ENCODE results near the gene PRKCB. TPM values are rescaled to one million over a fixed set of nuclear protein-coding genes. Genes with fewer than 3 reads are reported as not detected.
A peak's percentile ranks its signal among the peaks of the same experiment; 100 is the strongest.
"Not testable (repeated sequence)": the region's sequence is repeated elsewhere in the genome, so short reads cannot be mapped to it uniquely, and the experiment has no call there.

Gene PRKCB
- total RNA-seq, 1 donor from 2014 or later, result 12.7 TPM

DNA sequence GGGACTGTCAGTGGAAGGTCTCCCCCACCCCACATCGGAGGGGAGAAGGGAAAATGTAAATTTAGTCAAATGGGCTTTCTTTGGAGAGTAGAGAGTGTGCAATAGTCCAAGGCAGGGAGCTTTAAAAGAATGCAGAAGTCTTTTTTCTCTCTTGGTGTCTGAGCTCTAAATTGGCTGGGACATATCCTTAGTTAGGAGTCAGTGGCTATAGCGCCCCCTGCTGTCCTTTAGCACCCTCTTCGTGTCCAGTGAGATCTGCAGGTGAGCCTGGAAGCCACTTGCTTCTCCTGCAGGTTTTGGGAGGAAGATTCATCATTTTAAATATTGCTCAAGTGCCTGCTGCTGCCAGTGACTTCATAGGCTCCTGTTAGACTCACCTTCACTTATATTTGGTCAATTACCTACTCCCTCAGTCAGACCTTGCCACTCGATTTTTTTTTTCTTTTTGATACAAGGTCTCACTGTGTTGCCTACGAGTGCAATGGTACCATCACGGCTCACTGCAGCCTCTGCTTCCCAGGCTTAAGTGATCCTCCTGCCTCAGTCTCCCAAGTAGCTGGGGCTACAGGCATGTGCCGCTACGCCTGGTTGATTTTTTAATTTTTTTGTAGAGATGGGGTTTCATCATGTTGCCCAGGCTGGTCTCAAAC, 174.8 kb downstream of the PRKCB start:
- intact Hi-C loops (cut with DNase I), result no loop called here
- DNase-seq (ENCODE audit: low spot score), result peak; percentile 83
- peak; percentile 70 for ATAC-seq

DNA sequence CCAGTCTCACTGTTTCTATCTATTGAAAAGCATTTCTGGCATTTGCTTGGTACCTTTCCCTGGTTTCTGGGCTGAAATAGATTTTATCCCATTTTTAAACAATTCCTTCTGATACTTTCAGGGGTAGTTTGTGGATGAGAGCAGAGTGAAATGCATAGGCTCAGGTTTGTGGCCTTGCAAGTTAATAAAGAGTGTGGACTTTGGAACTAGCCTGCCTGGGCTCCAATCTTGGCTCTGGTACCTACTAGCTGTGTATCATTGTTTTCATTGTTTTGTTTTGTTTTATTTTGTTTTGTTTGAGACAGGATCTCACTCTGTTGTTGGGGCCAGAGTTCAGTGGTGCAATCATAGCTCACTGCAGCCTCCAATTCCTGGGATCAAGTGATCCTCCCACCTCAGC, 175.5 kb downstream of the PRKCB start:
- no peak for DNase-seq (ENCODE audit: low spot score)
- no peak for ATAC-seq
- intact Hi-C loops (cut with DNase I), result no loop called here

DNA sequence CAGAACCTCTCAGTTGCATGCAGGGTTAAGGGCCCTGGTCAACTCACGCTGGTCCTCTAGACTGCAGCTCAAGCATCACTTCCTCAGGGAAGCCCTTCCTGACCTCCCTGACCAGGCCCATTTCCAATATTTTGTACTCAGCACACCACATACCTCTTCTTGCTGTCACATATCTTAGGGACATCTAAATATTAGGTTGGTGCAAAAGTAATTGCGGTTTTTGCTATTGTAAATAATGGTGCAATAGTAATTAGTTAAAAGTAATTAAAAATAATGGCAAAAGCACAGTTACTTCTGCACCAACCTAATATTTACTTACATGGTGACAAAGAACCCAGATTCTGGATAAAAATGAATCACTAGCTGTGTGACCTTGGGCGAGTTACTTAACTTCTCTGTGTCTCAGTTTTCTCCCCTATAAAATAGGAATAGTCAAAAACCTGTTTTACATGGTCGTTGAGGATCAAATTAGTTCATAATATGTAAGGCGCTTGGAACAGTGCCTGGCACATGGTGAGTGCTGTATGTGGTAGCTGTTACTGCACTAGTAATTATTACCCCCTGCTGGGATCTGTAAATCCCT, 177.4 kb downstream of the PRKCB start:
- ATAC-seq, result no peak
- DNase-seq (ENCODE audit: low spot score), result no peak
- intact Hi-C loops (cut with DNase I), result no loop called here

DNA sequence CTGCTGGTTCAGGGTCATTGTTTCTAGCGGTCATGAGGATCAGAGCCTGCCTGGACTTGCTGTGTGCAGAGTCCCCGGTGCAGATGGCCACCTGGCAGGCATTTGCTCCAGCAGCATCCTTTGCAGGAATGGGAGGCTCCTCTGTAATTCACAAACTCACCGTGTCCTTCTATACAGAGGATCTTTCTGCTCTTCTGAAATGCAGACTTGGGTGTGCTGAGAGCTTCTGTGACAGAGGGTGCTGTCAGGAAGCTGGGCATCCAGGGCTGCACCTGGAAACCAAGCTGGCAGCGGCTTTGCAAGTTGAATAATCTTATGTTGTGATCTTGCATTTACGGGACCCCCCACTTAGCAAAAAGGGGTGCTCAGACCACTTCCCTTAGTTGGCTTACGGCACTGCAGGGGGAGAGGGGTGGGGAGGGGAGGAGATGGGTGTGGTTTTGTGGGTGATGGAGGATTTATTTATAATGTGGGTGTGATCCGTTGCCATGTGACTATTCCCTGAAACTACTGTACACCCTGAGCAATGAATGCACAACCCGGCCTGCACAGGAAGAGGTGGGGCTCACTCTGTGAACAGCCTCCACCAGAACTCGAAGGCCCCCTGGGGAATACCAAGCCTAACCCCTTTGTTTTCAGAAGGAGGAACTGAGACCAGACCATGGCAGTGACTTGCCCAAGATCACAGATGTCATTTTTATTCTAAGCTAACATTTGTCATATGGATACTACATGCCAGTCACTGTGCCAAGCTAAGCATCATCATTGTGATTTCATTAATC, 178.3 kb downstream of the PRKCB start:
- intact Hi-C loops (cut with DNase I), result no loop called here
- no peak for DNase-seq (ENCODE audit: low spot score)
- no peak for ATAC-seq

DNA sequence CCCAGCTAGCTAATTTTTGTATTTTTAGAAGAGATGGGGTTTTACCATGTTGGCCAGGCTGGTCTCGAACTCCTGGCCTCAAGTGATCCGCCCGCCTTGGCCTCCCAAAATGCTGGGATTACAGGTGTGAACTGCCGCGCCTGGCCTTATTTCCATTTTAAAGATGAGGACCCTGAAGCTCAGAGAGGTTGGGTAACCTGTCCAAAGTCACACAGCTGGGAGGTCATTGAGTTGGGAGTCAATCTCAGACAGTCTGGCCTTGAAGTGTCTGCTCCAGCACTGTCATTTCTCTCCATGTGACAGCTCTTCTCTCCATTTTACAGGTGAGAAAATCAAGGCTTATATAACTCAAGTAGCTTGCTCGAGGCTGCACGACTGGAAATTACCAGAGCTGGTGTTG, 179.2 kb downstream of the PRKCB start:
- ATAC-seq; DNase-seq (ENCODE audit: low spot score); intact Hi-C loops (cut with DNase I): not testable (repeated sequence)

DNA sequence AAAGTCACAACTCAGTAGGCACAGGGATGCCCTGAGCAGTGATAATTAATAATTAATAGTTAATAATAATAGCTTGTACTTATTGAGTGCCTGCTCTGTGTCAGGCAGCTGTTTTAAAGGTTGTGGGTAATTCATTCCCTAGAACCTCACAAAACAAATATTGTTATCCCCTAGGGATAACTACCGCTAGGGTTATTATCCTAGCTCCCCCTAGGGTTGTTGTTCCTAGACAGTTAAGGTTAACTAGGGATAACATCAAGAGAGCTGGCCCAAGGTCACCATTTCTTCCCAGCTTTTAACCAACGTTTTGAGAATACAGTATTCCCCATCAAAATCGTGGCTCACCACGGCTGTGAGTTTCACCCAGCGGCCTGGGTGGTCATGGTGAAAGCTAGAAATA, 180.1 kb downstream of the PRKCB start:
- intact Hi-C loops (cut with DNase I), result no loop called here
- no peak for DNase-seq (ENCODE audit: low spot score)
- no peak for ATAC-seq

DNA sequence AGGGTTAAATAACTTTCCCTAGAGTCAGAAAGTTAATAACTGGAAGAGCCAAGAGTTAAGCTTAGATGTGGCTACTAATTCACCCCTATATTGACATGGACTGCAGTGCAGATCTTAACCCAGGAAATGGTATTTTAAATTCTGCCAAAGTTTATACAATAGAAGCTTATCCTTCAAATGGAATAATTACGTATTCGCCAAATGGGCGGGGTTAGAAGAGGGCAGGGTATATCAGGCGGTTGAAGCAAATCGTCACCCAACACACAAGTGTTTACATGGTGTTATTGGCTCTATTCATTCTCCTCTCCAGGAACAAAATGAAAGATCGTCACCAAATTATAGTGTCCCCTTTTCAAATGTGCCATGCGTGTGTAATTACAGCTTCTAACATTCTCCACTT, 182.7 kb downstream of the PRKCB start:
- DNase-seq (ENCODE audit: low spot score), result no peak
- ATAC-seq, result no peak
- intact Hi-C loops (cut with DNase I), result no loop called here

DNA sequence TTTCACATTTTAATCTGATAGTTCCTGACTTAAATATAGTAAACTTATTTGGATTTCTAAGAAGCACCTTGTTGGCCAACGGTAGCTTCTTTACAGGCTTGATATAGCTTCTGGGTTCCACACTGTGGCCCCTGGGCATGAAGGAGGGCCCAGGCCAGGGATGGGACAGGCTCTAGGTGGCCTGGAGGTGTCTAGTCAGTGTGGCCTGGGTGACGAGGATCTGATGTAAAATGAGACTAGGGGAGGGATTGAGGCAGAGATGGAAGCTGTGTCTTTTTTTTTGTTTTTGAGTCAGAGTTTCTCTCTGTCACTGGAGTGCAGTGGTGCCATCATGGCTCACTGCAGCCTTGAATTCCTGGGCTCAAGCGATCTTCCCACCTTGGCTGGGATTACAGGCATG, 187.0 kb downstream of the PRKCB start:
- intact Hi-C loops (cut with DNase I), result no loop called here
- ATAC-seq, result no peak
- no peak for DNase-seq (ENCODE audit: low spot score)

DNA sequence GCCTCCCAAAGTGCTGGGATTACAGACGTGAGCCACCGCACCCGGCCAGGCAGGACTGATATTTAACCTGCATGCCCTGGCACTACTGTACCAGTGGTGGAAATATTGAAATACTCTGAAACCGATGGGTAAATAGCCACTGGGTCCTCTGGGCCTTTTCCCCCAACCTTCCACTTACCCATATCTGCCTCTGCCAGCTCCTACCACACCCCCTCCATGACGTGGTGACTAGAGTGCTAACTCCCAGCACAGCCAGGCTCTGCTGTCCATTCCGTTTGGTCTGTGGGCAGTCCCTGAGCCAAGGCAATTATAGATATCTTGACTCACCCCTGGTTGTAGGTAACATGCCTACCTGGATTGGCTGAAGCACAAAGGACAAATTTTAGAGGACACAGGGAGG, 187.8 kb downstream of the PRKCB start:
- DNase-seq (ENCODE audit: low spot score) (no peak), ATAC-seq (no peak)

DNA sequence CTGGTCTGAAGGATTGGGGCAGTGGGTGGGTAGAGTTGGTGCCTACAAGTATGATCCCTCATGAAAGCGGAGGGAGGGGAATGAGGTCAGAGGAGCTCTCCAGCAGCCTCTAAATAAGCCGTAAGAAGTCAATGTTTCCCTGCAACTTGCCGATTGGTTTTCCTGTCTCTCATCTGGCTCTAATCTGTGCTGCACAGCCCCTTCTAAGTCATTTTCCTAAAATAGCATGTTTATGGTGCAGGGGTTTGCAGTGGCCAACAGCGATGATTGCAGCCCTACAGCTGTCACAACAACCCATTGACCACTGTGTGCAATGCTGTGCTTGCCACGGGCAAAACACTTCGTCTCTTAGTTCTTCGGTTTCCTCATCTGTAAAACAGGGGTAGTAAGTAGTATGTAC, 189.2 kb downstream of the PRKCB start:
- DNase-seq (ENCODE audit: low spot score) (no peak), ATAC-seq (no peak)
- intact Hi-C loops (cut with DNase I), result no loop called here

More for the DNA sequence above, 187.8 kb downstream of the PRKCB start:
- intact Hi-C loops (cut with DNase I), result no loop called here

DNA sequence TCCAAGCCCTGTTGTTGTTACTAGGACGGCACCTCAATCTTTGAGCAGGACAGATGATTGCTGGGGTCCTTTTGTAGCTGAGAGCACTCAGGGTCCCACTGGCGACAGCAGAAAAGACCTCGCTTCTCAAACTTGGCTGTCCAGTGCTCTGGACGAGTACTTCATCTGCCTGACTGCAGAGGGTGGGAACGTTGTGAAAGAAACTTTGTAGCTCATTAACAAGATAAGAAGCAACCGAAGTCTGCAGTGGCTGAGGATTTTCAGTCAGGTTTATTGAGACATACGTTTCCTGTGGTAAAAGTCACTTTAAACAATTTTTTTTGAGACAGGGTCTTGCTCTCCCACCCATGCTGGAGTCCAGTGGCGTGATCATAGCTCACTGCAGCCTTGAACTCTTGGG, 191.7 kb downstream of the PRKCB start:
- intact Hi-C loops (cut with DNase I), result no loop called here
- ATAC-seq (no peak), DNase-seq (ENCODE audit: low spot score) (no peak)

DNA sequence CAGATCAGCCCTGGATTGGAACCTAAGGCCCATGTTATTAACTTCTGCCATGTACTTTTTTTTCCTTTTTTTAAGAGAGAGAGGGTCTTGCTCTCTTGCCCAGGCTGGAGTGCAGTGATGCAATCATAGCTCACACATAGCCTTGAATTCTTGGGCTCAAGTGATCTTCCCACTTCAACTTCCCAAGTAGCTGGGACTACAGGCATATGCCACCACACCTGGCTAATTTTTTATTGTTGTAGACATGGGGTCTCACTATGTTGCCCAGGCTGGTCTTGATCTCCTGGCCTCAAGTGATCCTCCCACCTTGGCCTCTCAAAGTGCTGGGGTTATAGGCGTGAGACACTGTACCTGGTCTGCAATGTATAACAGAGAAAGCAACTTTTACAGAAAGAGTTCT, 194.1 kb downstream of the PRKCB start:
- intact Hi-C loops (cut with DNase I); ATAC-seq; DNase-seq (ENCODE audit: low spot score): not testable (repeated sequence)

DNA sequence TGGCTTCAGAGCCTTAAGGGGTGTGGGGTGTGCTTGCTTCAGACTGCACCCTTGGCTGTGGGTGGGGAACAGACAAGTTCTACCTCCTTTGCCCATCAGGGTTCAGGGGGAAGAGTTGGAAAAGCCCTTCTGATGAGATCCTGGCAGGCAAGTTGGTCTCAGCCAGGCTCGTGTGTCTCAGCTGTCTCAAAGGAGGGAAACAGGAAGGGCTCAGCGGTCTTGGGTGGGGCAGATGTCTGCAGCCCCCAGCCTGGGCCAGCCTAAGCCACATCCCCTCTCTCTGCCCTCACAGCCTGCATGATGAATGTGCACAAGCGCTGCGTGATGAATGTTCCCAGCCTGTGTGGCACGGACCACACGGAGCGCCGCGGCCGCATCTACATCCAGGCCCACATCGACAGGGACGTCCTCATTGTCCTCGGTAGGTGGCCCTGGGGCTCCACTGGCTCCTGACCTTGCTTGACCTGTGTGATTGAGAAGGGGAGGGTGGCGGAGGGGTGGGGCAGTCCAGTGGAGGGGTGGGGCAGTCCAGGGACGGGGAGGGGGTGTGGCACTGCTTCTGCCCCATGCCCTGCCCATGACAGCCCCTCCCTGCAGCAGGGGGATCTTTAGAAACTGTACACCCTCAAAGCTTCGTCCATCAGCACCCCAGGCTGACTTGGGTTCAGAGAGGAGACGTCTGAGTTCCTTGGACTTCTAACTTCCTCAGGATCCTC, 199.5 kb downstream of the PRKCB start:
- DNase-seq (ENCODE audit: low spot score), result no peak
- intact Hi-C loops (cut with DNase I), result loop anchor here (5.0 kb wide), 1 partner anchor 303 kb away; no protein-coding TSS in a partner anchor
- no peak for ATAC-seq

DNA sequence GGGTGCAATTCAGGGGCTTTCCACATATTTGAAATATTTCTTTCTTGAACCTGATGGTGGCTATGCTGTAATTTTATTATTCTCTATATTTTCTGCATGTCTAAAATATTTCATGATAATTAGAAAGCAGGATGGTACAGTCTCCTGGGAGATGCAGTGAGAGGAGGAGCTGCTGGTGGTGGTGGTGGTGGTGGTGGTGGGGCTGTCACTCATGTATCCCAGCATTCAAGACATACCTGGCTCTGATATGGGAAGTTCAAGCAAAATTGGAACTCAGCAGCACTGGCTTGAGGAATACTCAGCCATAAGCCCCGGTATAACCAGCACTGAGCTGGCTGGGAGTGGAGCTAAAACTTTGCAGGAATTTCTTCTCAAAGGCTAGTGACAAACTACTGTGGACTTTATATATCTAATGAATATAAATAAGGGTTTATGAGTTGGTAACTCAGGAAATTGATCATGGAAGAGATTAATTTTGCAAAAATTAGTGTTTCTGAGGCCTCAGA, 200.3 kb downstream of the PRKCB start:
- ATAC-seq (no peak), DNase-seq (ENCODE audit: low spot score) (no peak)
- intact Hi-C loops (cut with DNase I), result loop anchor here (5.0 kb wide), 1 partner anchor 304 kb away; no protein-coding TSS in a partner anchor

DNA sequence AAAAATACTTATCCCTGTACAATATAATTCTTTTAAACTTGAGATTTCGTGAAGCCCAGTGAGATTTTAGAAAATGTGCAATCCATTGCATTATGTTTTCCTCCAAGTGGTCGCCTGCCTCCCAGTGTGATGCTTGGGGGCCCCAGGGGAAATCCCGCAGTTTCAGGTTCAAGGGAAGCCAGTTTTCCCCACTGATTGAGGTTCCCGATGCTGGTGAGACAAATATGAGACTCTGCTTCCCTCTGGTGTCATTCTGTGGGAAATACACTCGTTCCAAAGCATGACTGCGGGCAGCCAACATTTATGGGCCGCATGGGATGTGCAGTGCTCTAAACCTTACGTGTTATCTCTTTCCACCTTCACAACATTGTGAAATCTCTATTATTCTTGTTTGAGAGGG, 200.8 kb downstream of the PRKCB start:
- DNase-seq (ENCODE audit: low spot score), result no peak
- intact Hi-C loops (cut with DNase I), result loop anchor here (5.0 kb wide), 1 partner anchor 304 kb away; no protein-coding TSS in a partner anchor

DNA sequence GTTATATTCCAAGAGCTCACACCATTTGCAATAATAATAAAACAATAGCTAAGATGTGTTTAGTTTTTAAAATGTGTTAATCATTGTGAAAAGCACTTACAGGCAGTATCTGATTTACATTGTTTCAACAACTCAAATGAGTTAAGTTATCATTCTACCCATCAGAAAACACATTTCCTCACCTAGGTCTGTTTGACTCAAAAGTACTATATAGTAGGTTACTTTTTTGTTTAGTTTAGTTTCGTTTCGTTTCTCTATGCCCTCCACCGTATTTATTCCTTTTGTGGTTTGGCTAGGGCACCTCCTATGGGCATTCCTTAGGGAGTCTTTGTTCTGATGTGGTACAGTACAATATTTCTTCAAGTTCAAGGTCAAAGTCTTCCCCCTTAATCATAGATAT, 201.6 kb downstream of the PRKCB start:
- DNase-seq (ENCODE audit: low spot score) (no peak), ATAC-seq (no peak)
- intact Hi-C loops (cut with DNase I), result loop anchor here (5.0 kb wide), 1 partner anchor 305 kb away; no protein-coding TSS in a partner anchor

More for the DNA sequence above, 200.8 kb downstream of the PRKCB start:
- ATAC-seq, result no peak

DNA sequence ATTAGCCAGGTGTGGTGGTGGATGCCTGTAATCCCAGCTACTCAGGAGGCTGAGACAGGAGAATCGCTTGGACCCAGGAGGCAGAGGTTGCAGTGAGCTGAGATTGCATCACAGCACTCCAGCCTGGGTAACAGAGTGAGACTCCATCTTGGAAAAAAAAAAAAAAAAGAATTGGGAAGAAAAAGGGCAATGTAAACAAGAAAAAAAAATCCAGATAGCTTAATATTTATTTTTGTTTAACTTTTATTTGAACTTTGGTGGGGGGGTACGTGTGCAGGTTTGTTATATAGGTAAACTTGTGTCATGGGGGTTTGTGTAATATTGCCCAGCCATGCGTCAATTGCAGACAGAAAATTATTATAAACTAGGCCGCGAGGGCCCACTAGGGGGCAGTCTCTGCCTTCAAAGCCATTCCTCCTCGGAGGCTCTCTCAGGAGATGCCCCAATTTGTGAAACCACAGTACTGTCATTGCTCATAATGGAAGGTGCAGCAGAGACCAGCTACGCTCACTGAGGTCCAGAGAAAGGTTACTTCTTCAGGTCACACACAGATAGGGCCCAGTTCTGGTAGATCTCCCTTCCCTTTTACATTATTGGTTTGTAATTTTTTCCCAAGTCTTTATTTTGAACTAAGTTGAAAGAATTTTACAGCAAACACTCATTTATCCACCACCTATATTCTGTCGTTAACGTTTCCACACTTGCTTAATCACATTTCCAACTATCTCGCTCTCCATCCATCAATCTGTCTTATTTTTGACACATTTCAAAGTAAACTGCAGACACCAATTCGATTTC, 206.2 kb downstream of the PRKCB start:
- no peak for ATAC-seq
- intact Hi-C loops (cut with DNase I), result loop anchor here (10.0 kb wide), 2 partner anchors 213 to 463 kb away; partner anchors contain the start of gene CACNG3
- DNase-seq (ENCODE audit: low spot score), result peak; percentile 73

DNA sequence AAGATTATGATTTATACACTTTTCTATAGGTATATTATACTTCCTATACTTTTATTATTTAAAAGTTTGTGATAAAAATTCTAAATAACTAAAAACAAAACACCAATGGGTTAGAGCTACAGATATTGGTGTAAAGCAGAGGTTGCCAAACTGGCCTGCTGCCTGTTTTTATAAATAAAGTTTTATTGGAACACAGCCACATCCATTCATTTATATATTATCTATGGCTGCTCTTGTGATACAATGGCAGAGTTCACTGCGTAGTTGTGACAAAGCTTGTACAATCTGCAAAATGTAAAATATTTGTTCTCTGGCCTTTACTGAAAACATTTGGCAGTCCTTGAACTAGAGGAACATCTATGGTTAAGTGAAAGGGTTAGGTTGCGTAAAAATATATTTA, 208.7 kb downstream of the PRKCB start:
- no peak for ATAC-seq
- no peak for DNase-seq (ENCODE audit: low spot score)
- intact Hi-C loops (cut with DNase I), result loop anchor here (10.0 kb wide), 2 partner anchors 210 to 460 kb away; partner anchors contain the start of gene CACNG3

All from sciatic nerve (tissue), 2 donors.